HEK293 (cell line): ENCODE data around the gene WDR19.

Experiments
- CTCF ChIA-PET: fragments of 350-600 bp; formaldehyde crosslinking; extraction: SDS; loops from one replicate; lab custom pipeline; 2021; ENCODE audit warnings: antibody characterized with exemption; lab: Yijun Ruan, JAX
- POLR2A ChIA-PET: fragments of 300-600 bp; formaldehyde crosslinking; extraction: SDS; loops from one replicate; lab custom pipeline; 2020; ENCODE audit warnings: antibody characterized with exemption, inconsistent platforms; lab: Yijun Ruan, JAX
- H3K27ac ChIP-seq: fragments of 200-500 bp; sonication (Bioruptor generic); 2 replicates; pipeline ENCODE4 v1.5.1; 2014; ENCODE audit warnings: low read depth, low read length, control low read depth, inconsistent platforms; ENCODE audit errors: extremely low read depth
- H3K36me3 ChIP-seq, 2 experiments: fragments of 200-500 bp in 1 of 2; sonication (Bioruptor generic) in 1 of 2; 1 replicate in 1 of 2; 2 replicates in 1 of 2; pipeline ENCODE4 v1.5.1; 2014 to 2017; ENCODE audit warnings: inconsistent platforms in 2 of 2, low read length in 2 of 2; ENCODE audit not compliant: control insufficient read depth in 2 of 2, insufficient read depth in 1 of 2
- H3K4me1 ChIP-seq: fragments of 200-500 bp; sonication (Bioruptor generic); 2 replicates; pipeline ENCODE4 v1.5.1; 2014; ENCODE audit warnings: mild to moderate bottlenecking, low read length, inconsistent platforms; ENCODE audit not compliant: control insufficient read depth, insufficient read depth
- H3K4me3 ChIP-seq: 2 replicates; pipeline ENCODE4 v1.5.1; 2011; ENCODE audit warnings: low read depth, mild to moderate bottlenecking, control low read depth, low read length, moderate library complexity
- H3K9me3 ChIP-seq: fragments of 200-500 bp; sonication (Bioruptor generic); 2 replicates; pipeline ENCODE4 v1.5.1; 2014; ENCODE audit warnings: low read depth, low read length, inconsistent platforms; ENCODE audit not compliant: control insufficient read depth, insufficient read depth
- GLIS2 ChIP-seq: fragments of 450-650 bp; formaldehyde crosslinking; IDR thresholded peaks from 2 replicates; pipeline ENCODE4 v1.5.1; 2016; ENCODE audit warnings: missing biosample characterization, missing genetic modification characterization
- SP2 ChIP-seq: fragments of 450-650 bp; formaldehyde crosslinking; IDR thresholded peaks from 2 replicates; pipeline ENCODE4 v1.5.1; 2016; ENCODE audit warnings: missing biosample characterization, missing genetic modification characterization
- YY1 ChIP-seq: fragments of 450-650 bp; formaldehyde crosslinking; IDR thresholded peaks from 2 replicates; pipeline ENCODE4 v1.5.1; 2018; ENCODE audit warnings: missing biosample characterization, missing genetic modification characterization
- ZBTB17 ChIP-seq: fragments of 450-650 bp; formaldehyde crosslinking; IDR thresholded peaks from 2 replicates; pipeline ENCODE4 v1.5.1; 2016; ENCODE audit warnings: missing biosample characterization, missing genetic modification characterization
- ZFP3 ChIP-seq: fragments of 450-650 bp; formaldehyde crosslinking; IDR thresholded peaks from 2 replicates; pipeline ENCODE4 v1.5.1; 2016; ENCODE audit warnings: low read depth, missing biosample characterization, missing genetic modification characterization
- ZFP41 ChIP-seq: fragments of 450-650 bp; formaldehyde crosslinking; IDR thresholded peaks from 2 replicates; pipeline ENCODE4 v1.5.1; 2016; ENCODE audit warnings: missing biosample characterization, missing genetic modification characterization, borderline replicate concordance
- ZNF174 ChIP-seq: fragments of 450-650 bp; formaldehyde crosslinking; IDR thresholded peaks from 2 replicates; pipeline ENCODE4 v1.5.0; 2017; ENCODE audit warnings: missing biosample characterization, mild to moderate bottlenecking, missing genetic modification characterization
- ZNF184 ChIP-seq: fragments of 450-650 bp; IDR thresholded peaks from 2 replicates; pipeline ENCODE4 v1.5.1; 2018; ENCODE audit warnings: missing biosample characterization, mild to moderate bottlenecking, missing genetic modification characterization
- ZNF292 ChIP-seq: fragments of 450-650 bp; formaldehyde crosslinking; IDR thresholded peaks from 2 replicates; pipeline ENCODE4 v1.5.1; 2016; ENCODE audit warnings: low read depth, missing biosample characterization, missing genetic modification characterization, borderline replicate concordance
- ZNF354C ChIP-seq: fragments of 450-650 bp; formaldehyde crosslinking; IDR thresholded peaks from 2 replicates; pipeline ENCODE4 v1.5.1; 2016; ENCODE audit warnings: missing biosample characterization, missing genetic modification characterization, low read depth, borderline replicate concordance
- ZNF366 ChIP-seq: fragments of 450-650 bp; formaldehyde crosslinking; conservative IDR thresholded peaks from 2 replicates; pipeline ENCODE4 v1.5.1; 2016; ENCODE audit warnings: missing biosample characterization, missing genetic modification characterization
- ZNF518A ChIP-seq: fragments of 450-650 bp; formaldehyde crosslinking; conservative IDR thresholded peaks from 2 replicates; pipeline ENCODE4 v1.5.1; 2016; ENCODE audit warnings: low read depth, missing biosample characterization, missing genetic modification characterization
- ZNF530 ChIP-seq: fragments of 450-650 bp; formaldehyde crosslinking; IDR thresholded peaks from 2 replicates; pipeline ENCODE4 v1.5.1; 2016; ENCODE audit warnings: low read depth, missing biosample characterization, missing genetic modification characterization
- ZNF548 ChIP-seq: fragments of 450-650 bp; formaldehyde crosslinking; IDR thresholded peaks from 2 replicates; pipeline ENCODE4 v1.5.1; 2016; ENCODE audit warnings: missing biosample characterization, missing genetic modification characterization
- ZNF621 ChIP-seq: fragments of 450-650 bp; formaldehyde crosslinking; IDR thresholded peaks from 2 replicates; pipeline ENCODE4 v1.5.1; 2017; ENCODE audit warnings: missing biosample characterization, missing genetic modification characterization
- ZNF768 ChIP-seq: fragments of 450-650 bp; formaldehyde crosslinking; IDR thresholded peaks from 2 replicates; pipeline ENCODE4 v1.5.1; 2018; ENCODE audit warnings: missing biosample characterization, mild to moderate bottlenecking, missing genetic modification characterization
- ZSCAN30 ChIP-seq: fragments of 450-650 bp; IDR thresholded peaks from 2 replicates; pipeline ENCODE4 v1.5.1; 2018; ENCODE audit warnings: missing biosample characterization, mild to moderate bottlenecking, missing genetic modification characterization, moderate library complexity
- TF ChIP-seq, protein P1 (sequence below): fragments of 450-650 bp; formaldehyde crosslinking; IDR thresholded peaks from 2 replicates; pipeline ENCODE4 v1.5.1; 2016; ENCODE audit warnings: missing biosample characterization, missing genetic modification characterization
- TF ChIP-seq, protein P2 (sequence below): fragments of 450-650 bp; formaldehyde crosslinking; IDR thresholded peaks from 2 replicates; pipeline ENCODE4 v1.5.1; 2016; ENCODE audit warnings: missing biosample characterization, missing genetic modification characterization
- TF ChIP-seq, protein P3 (sequence below): fragments of 450-650 bp; IDR thresholded peaks from 2 replicates; pipeline ENCODE4 v1.5.1; 2018; ENCODE audit warnings: missing biosample characterization, missing genetic modification characterization
- TF ChIP-seq, protein P4 (sequence below): fragments of 450-650 bp; formaldehyde crosslinking; IDR thresholded peaks from 2 replicates; pipeline ENCODE4 v1.5.1; 2016; ENCODE audit warnings: missing biosample characterization, missing genetic modification characterization
- TF ChIP-seq, protein P5 (sequence below): fragments of 450-650 bp; formaldehyde crosslinking; IDR thresholded peaks from 2 replicates; pipeline ENCODE4 v1.5.1; 2016; ENCODE audit warnings: missing biosample characterization, missing genetic modification characterization

The WDR19 gene

DNA sequence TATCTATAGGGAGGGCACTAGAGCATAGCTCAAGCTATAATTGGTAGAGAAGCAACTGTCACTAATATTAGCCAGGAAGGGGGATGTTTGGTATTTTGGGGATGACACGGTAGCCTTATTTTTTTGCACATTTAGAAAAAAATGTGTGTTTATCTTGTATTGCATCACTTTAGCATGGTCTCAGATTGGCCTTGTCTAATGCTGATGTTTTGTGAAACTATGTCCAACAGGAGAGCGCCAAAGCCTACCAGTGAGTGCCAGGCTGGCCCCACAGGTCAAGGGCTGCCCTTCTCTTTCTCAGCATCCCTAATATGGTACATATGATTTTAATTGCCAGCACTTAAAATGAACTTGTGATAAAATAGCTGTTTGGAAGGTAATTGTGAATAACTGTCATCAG lies 24.8 kb upstream of the WDR19 start:
- Histone ChIP-seq H3K36me3 (no peaks in the 10 kb centered on the region), H3K9me3 (no peaks in the 10 kb centered on the region), H3K4me1 (no peaks in the 10 kb centered on the region), H3K4me3 (no peak overlapping the region), H3K27ac (no peak overlapping the region)
- ChIA-PET CTCF (no interaction called here), POLR2A (no interaction called here)
- no peak for TF ChIP-seq GLIS2 (tag by site-specific recombination)
- TF ChIP-seq ZFP41 = no peak
- no peak for TF ChIP-seq ZBTB17
- TF ChIP-seq ZSCAN30 (tag by site-specific recombination) = no peak
- TF ChIP-seq, protein P1, sequence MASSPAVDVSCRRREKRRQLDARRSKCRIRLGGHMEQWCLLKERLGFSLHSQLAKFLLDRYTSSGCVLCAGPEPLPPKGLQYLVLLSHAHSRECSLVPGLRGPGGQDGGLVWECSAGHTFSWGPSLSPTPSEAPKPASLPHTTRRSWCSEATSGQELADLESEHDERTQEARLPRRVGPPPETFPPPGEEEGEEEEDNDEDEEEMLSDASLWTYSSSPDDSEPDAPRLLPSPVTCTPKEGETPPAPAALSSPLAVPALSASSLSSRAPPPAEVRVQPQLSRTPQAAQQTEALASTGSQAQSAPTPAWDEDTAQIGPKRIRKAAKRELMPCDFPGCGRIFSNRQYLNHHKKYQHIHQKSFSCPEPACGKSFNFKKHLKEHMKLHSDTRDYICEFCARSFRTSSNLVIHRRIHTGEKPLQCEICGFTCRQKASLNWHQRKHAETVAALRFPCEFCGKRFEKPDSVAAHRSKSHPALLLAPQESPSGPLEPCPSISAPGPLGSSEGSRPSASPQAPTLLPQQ (tag by site-specific recombination) = no peak
- no peak for TF ChIP-seq ZNF174 (tag by site-specific recombination)
- no peak for TF ChIP-seq ZNF366 (tag by site-specific recombination)
- TF ChIP-seq, protein P2, sequence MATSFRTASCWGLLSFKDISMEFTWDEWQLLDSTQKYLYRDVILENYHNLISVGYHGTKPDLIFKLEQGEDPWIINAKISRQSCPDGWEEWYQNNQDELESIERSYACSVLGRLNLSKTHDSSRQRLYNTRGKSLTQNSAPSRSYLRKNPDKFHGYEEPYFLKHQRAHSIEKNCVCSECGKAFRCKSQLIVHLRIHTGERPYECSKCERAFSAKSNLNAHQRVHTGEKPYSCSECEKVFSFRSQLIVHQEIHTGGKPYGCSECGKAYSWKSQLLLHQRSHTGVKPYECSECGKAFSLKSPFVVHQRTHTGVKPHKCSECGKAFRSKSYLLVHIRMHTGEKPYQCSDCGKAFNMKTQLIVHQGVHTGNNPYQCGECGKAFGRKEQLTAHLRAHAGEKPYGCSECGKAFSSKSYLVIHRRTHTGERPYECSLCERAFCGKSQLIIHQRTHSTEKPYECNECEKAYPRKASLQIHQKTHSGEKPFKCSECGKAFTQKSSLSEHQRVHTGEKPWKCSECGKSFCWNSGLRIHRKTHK (tag by site-specific recombination) = no peak

DNA sequence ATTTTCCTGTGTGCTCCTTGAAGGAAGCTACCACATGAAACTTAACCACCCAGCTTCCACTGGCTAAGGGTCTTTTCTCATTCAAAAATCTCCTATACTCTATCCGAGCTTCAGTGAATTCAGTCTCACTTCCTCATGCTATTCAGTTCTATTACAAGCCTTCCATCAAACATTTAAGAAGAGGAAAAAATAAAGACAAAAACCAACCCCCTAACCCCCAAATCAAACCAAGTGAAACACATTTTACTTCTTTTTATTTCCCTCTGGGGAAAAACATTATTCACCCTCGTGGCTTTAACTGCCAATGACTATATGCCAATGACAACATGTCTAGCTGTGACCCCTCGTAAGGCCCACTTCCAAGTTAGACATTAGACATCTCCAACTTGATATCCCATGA lies 16.2 kb upstream of the WDR19 start:
- no peaks in the 10 kb centered on the region for H3K4me1 ChIP-seq
- ChIA-PET POLR2A (no interaction called here), CTCF (interaction anchor here (1.1 kb wide), 1 partner anchor 306 kb away, joined by 3 read pairs; no protein-coding TSS in a partner anchor)
- no peaks in the 10 kb centered on the region for H3K9me3 ChIP-seq
- no peak overlapping the region for H3K27ac ChIP-seq
- no peak overlapping the region for H3K4me3 ChIP-seq
- H3K36me3 ChIP-seq = no peaks in the 10 kb centered on the region
- TF ChIP-seq, protein P3, sequence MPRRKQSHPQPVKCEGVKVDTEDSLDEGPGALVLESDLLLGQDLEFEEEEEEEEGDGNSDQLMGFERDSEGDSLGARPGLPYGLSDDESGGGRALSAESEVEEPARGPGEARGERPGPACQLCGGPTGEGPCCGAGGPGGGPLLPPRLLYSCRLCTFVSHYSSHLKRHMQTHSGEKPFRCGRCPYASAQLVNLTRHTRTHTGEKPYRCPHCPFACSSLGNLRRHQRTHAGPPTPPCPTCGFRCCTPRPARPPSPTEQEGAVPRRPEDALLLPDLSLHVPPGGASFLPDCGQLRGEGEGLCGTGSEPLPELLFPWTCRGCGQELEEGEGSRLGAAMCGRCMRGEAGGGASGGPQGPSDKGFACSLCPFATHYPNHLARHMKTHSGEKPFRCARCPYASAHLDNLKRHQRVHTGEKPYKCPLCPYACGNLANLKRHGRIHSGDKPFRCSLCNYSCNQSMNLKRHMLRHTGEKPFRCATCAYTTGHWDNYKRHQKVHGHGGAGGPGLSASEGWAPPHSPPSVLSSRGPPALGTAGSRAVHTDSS = no peak
- no peak for TF ChIP-seq ZNF530 (tag by site-specific recombination)
- TF ChIP-seq ZNF768 (tag by site-specific recombination) = no peak
- TF ChIP-seq, protein P4, sequence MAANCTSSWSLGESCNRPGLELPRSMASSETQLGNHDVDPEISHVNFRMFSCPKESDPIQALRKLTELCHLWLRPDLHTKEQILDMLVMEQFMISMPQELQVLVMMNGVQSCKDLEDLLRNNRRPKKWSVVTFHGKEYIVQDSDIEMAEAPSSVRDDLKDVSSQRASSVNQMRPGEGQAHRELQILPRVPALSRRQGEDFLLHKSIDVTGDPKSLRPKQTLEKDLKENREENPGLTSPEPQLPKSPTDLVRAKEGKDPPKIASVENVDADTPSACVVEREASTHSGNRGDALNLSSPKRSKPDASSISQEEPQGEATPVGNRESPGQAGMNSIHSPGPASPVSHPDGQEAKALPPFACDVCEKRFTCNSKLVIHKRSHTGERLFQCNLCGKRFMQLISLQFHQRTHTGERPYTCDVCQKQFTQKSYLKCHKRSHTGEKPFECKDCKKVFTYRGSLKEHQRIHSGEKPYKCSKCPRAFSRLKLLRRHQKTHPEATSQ = no peak
- no peak for TF ChIP-seq ZNF292 (tag by site-specific recombination)
- TF ChIP-seq YY1 (tag by site-specific recombination) = no peak
- TF ChIP-seq ZNF354C (tag by site-specific recombination) = no peak
- TF ChIP-seq ZFP3 (tag by site-specific recombination) = no peak
- TF ChIP-seq, protein P1 (tag by site-specific recombination) = no peak
- TF ChIP-seq, protein P5, sequence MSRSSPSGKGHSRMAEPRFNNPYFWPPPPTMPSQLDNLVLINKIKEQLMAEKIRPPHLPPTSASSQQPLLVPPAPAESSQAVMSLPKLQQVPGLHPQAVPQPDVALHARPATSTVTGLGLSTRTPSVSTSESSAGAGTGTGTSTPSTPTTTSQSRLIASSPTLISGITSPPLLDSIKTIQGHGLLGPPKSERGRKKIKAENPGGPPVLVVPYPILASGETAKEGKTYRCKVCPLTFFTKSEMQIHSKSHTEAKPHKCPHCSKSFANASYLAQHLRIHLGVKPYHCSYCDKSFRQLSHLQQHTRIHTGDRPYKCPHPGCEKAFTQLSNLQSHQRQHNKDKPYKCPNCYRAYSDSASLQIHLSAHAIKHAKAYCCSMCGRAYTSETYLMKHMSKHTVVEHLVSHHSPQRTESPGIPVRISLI (tag by site-specific recombination) = no peak
- no peak for TF ChIP-seq ZNF548 (tag by site-specific recombination)
- TF ChIP-seq ZNF518A (tag by site-specific recombination) = no peak
- TF ChIP-seq ZNF184 (tag by site-specific recombination) = no peak
- TF ChIP-seq ZNF621 (tag by site-specific recombination) = no peak
- TF ChIP-seq SP2 (tag by site-specific recombination) = no peak
